GM19452 (cell line): ENCODE data around the gene PARP15.
A peak's percentile ranks its signal among the peaks of the same experiment; 100 is the strongest.
"Not testable (repeated sequence)": the region's sequence is repeated elsewhere in the genome, so short reads cannot be mapped to it uniquely, and the experiment has no call there.

Experiments used
- ATAC-seq: cut with Tn5 transposase; IDR thresholded peaks from one replicate; pipeline ENCODE4 v1.9.1; 2021; ENCODE audit not compliant: unreplicated experiment

PARP15 gene

GRCh38 chr3:122661633-122662032 is 84.2 kb downstream of the PARP15 start:
- ATAC-seq: no peak

- ATAC-seq: no peak
Measured at GRCh38 chr3:122662505-122662904, 85.1 kb downstream of the PARP15 start.

- no peak for ATAC-seq
Measured at GRCh38 chr3:122665226-122665786, 87.9 kb downstream of the PARP15 start.

GRCh38 chr3:122665881-122666280 is 88.4 kb downstream of the PARP15 start:
- ATAC-seq: no peak

- peak; percentile 93 for ATAC-seq
Measured at GRCh38 chr3:122668930-122669730, 91.7 kb downstream of the PARP15 start.

- no peak for ATAC-seq
Measured at GRCh38 chr3:122671553-122671952, 94.1 kb downstream of the PARP15 start.

GRCh38 chr3:122674339-122674738 is 96.9 kb downstream of the PARP15 start:
- ATAC-seq: no peak

- ATAC-seq: no peak
Measured at GRCh38 chr3:122676759-122677158, 99.3 kb downstream of the PARP15 start.

- no peak for ATAC-seq
Measured at GRCh38 chr3:122677216-122677615, 99.8 kb downstream of the PARP15 start.

- ATAC-seq: no peak
Measured at GRCh38 chr3:122678506-122678905, 101.1 kb downstream of the PARP15 start.

- ATAC-seq: no peak
Measured at GRCh38 chr3:122679085-122679881, 101.8 kb downstream of the PARP15 start.

GRCh38 chr3:122679882-122680474 is 102.5 kb downstream of the PARP15 start:
- ATAC-seq: no peak

- peak; percentile 54 for ATAC-seq
Measured at GRCh38 chr3:122680475-122681283, 103.2 kb downstream of the PARP15 start, which contains the start of gene PARP14. Gene PARP14, plus strand, starts transcription at chr3:122680839. Its CDS starts 45 bp downstream, at chr3:122680884.

GRCh38 chr3:122681284-122681973 is 104.0 kb downstream of the PARP15 start:
- no peak for ATAC-seq

- ATAC-seq: no peak
Measured at GRCh38 chr3:122681974-122682409, 104.5 kb downstream of the PARP15 start.

- ATAC-seq: not testable (repeated sequence)
Measured at GRCh38 chr3:122682778-122683411, 105.4 kb downstream of the PARP15 start.

- ATAC-seq: no peak
Measured at GRCh38 chr3:122687298-122687697, 109.8 kb downstream of the PARP15 start.
